DND-41 (cell line): Measurements from ENCODE around the gene SET.

Experiments
- ATAC-seq: fragments of 200-7000 bp; cut with Tn5 transposase; 3 replicates; pipeline ENCODE4 v1.9.1; 2021; ENCODE audit warnings: low read depth; ENCODE audit not compliant: insufficient read depth
- DNase-seq: peaks from one replicate; pipeline ENCODE4 v3.0.0-alpha.2; 2020
- H2AFZ ChIP-seq: 2 replicates; pipeline ENCODE4 v1.6.0; 2012; ENCODE audit warnings: low read depth, low read length
- H3K27ac ChIP-seq: 2 replicates; pipeline ENCODE4 v1.5.1; 2012; ENCODE audit warnings: low read length, inconsistent platforms
- H3K27me3 ChIP-seq: fragments of 200-600 bp; sonication (generic); 2 replicates; pipeline ENCODE4 v1.6.0; 2012; ENCODE audit warnings: low read length, mild to moderate bottlenecking, inconsistent platforms; ENCODE audit not compliant: insufficient read depth, poor library complexity
- H3K36me3 ChIP-seq: 2 replicates; pipeline ENCODE4 v1.5.1; 2012; ENCODE audit warnings: low read length, inconsistent platforms; ENCODE audit not compliant: insufficient read depth
- H3K4me1 ChIP-seq: 2 replicates; pipeline ENCODE4 v1.5.1; 2012; ENCODE audit warnings: mild to moderate bottlenecking, low read length; ENCODE audit not compliant: insufficient read depth
- H3K4me2 ChIP-seq: 2 replicates; pipeline ENCODE4 v1.6.0; 2012; ENCODE audit warnings: mild to moderate bottlenecking, moderate library complexity, low read length, inconsistent platforms; ENCODE audit not compliant: insufficient read depth
- H3K4me3 ChIP-seq, 2 experiments: fragments of 200-600 bp in 1 of 2; shearing (Covaris generic) in 1 of 2; 2 replicates each; pipeline ENCODE4 v1.5.1; 2012 to 2016; ENCODE audit warnings: inconsistent platforms in 2 of 2, low read length in 2 of 2, mild to moderate bottlenecking in 2 of 2, low read depth in 1 of 2, moderate library complexity in 1 of 2
- H3K79me2 ChIP-seq: 2 replicates; pipeline ENCODE4 v1.6.0; 2012; ENCODE audit warnings: low read length, inconsistent platforms; ENCODE audit not compliant: insufficient read depth
- H3K9ac ChIP-seq: 2 replicates; pipeline ENCODE4 v1.6.0; 2012; ENCODE audit warnings: low read depth, mild to moderate bottlenecking, inconsistent platforms, low read length, moderate library complexity
- H3K9me3 ChIP-seq: 2 replicates; pipeline ENCODE4 v1.5.1; 2012; ENCODE audit warnings: low read length, moderate library complexity, mild to moderate bottlenecking, inconsistent platforms; ENCODE audit not compliant: insufficient read depth, severe bottlenecking
- H4K20me1 ChIP-seq: 2 replicates; pipeline ENCODE4 v1.6.0; 2012; ENCODE audit warnings: low read length; ENCODE audit not compliant: insufficient read depth
- EZH2 ChIP-seq: IDR thresholded peaks from 3 replicates; pipeline ENCODE4 v1.6.1; 2012; ENCODE audit warnings: borderline replicate concordance, low read depth, mild to moderate bottlenecking, moderate library complexity, low read length, inconsistent platforms; ENCODE audit not compliant: severe bottlenecking
- TF ChIP-seq, protein P1 (sequence below): IDR thresholded peaks from 2 replicates; pipeline ENCODE4 v1.5.1; 2012; ENCODE audit warnings: borderline replicate concordance, low read length, moderate library complexity, mild to moderate bottlenecking; ENCODE audit not compliant: poor library complexity, severe bottlenecking; ENCODE audit errors: extremely low read depth

The SET gene

DNA sequence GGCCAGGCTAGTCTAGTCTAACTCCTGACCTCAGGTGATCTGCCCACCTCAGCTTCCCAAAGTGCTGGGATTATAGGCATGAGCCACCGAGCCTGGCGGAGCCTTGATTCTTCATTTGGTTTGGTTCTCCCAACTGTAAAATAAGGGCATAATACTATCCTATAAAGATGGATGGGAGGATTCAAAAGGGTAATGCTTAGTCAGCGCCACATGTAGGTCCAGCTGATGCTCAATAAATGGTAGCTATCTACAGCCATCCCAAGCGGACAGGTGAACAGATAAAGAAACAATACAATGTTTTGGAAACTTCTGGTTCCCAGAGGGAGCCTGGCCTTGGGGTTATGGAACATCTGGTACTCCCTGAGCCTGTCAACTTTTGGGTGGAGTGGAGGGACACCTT, 13.6 kb upstream of the SET start:
- H3K9me3 ChIP-seq: no peaks in the 10 kb centered on the region
- H4K20me1 ChIP-seq: no peaks in the 10 kb centered on the region
- H3K27me3 ChIP-seq: no peaks in the 10 kb centered on the region
- H3K4me3 ChIP-seq: no peak overlapping the region
- no peak for DNase-seq
- H3K4me1 ChIP-seq: no peaks in the 10 kb centered on the region
- ATAC-seq: no peak
- no peak for TF ChIP-seq EZH2
- TF ChIP-seq, protein P1, sequence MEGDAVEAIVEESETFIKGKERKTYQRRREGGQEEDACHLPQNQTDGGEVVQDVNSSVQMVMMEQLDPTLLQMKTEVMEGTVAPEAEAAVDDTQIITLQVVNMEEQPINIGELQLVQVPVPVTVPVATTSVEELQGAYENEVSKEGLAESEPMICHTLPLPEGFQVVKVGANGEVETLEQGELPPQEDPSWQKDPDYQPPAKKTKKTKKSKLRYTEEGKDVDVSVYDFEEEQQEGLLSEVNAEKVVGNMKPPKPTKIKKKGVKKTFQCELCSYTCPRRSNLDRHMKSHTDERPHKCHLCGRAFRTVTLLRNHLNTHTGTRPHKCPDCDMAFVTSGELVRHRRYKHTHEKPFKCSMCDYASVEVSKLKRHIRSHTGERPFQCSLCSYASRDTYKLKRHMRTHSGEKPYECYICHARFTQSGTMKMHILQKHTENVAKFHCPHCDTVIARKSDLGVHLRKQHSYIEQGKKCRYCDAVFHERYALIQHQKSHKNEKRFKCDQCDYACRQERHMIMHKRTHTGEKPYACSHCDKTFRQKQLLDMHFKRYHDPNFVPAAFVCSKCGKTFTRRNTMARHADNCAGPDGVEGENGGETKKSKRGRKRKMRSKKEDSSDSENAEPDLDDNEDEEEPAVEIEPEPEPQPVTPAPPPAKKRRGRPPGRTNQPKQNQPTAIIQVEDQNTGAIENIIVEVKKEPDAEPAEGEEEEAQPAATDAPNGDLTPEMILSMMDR: no peak
- no peak overlapping the region for H3K4me2 ChIP-seq
- no peaks in the 10 kb centered on the region for H3K36me3 ChIP-seq
- no peak overlapping the region for H3K9ac ChIP-seq
- no peak overlapping the region for H3K27ac ChIP-seq
- H2AFZ ChIP-seq: no peak overlapping the region
- H3K79me2 ChIP-seq: no peaks in the 10 kb centered on the region

DNA sequence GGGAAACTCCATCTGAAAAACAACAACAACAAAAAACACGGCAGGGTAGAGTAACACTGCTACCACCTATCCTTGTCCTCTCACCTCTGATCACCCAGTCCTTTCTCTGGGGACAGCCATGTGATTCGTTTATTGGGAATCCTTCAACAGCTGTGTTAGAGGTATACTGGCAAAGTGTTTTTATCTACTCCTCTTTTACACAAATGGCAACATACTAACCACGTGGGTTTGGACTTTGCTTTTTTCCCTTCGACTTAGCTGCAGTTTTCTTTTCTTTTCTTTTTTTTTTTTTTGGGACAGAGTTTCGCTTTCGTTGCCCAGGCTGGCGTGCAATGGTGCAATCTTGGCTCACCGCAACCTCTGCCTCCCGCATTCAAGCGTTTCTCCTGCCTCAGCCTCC, 11.2 kb upstream of the SET start:
- no peak overlapping the region for H2AFZ ChIP-seq
- no peaks in the 10 kb centered on the region for H3K4me1 ChIP-seq
- H4K20me1 ChIP-seq: no peaks in the 10 kb centered on the region
- H3K27ac ChIP-seq: no peak overlapping the region
- ATAC-seq (no peak), DNase-seq (no peak)
- no peak overlapping the region for H3K9ac ChIP-seq
- H3K27me3 ChIP-seq: no peaks in the 10 kb centered on the region
- no peak overlapping the region for H3K4me3 ChIP-seq
- H3K9me3 ChIP-seq: no peaks in the 10 kb centered on the region
- no peaks in the 10 kb centered on the region for H3K36me3 ChIP-seq
- no peak overlapping the region for H3K4me2 ChIP-seq
- no peaks in the 10 kb centered on the region for H3K79me2 ChIP-seq
- TF ChIP-seq, protein P1: no peak
- no peak for TF ChIP-seq EZH2

DNA sequence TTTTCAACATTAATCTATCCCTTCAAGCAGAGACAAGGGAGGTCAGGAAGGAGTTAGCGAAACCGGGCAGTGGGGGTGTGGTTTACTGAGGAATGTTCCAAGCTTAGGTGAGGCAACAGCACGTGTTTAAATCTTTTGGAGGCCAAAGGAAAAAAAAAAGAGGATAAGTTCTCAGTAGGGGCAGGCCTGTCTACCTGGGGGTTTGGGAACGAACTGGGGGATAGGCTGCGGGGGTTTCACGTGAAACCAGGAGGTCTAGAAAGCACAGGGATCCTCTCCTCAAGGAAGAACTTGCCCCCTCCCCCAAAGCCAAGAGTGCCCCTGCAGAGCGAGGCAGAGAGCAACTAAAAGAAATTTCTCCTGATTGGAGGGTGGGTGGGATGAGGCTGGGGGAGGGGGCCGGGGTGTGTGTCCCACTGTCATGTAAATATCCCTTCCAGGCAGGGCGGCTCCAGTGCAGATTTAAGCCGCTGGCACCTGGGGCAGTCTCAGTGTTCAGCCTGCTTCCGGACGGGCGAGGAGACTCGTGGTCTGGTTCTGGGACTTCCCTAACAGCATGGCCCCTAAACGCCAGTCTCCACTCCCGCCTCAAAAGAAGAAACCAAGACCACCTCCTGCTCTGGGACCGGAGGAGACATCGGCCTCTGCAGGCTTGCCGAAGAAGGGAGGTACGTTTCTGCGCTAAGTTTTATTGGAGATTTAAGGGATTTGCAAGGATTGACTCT, 5.5 kb upstream of the SET start:
- no peaks in the 10 kb centered on the region for H3K9me3 ChIP-seq
- peaks cover 48% of the 10 kb centered on the region for H3K4me1 ChIP-seq
- H2AFZ ChIP-seq: peak overlapping the region; percentile 82
- H3K27ac ChIP-seq: peak overlapping the region; percentile 68
- peak overlapping the region; percentile 51 to 66; a peak in 3 of 4 replicates for H3K4me3 ChIP-seq
- H3K36me3 ChIP-seq: no peaks in the 10 kb centered on the region
- ATAC-seq (peak; percentile 34), DNase-seq (peak; percentile 50)
- H3K9ac ChIP-seq: peak overlapping the region; percentile 68
- TF ChIP-seq EZH2: no peak
- TF ChIP-seq, protein P1: no peak
- peaks cover 15% of the 10 kb centered on the region for H3K79me2 ChIP-seq
- H3K4me2 ChIP-seq: peak overlapping the region; percentile 75
- no peaks in the 10 kb centered on the region for H3K27me3 ChIP-seq
- no peaks in the 10 kb centered on the region for H4K20me1 ChIP-seq
